NCI-H226 (cell line): ENCODE data around the gene B4GALNT3.

Experiments used
- DNase-seq: peaks from one replicate; pipeline ENCODE4 v3.0.0-alpha.2; 2015

The B4GALNT3 gene

GRCh38 chr12:468671-469389 lies 9.1 kb downstream of the B4GALNT3 start:
- DNase-seq: no peak

GRCh38 chr12:470133-470532 lies 10.4 kb downstream of the B4GALNT3 start:
- no peak for DNase-seq

DNA sequence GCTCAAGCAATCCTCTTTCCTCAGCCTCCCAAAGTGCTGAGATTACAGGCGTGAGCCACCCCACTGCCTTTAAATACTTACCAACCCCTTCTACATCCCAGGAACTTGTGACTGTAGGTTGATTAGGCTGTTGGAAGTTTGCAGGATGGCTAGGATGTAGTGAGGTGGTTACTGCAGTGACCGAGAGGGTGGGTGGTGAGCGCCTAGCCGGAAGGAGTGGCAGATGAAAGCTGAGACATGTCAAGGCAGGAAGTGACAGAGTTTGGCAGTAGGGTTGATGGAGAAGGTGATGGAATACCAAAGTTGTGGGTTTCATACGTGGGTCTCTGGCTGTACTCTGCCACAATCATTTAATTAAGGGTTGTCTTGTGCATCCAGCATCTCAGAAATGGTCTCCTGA lies 13.5 kb downstream of the B4GALNT3 start:
- no peak for DNase-seq

DNA sequence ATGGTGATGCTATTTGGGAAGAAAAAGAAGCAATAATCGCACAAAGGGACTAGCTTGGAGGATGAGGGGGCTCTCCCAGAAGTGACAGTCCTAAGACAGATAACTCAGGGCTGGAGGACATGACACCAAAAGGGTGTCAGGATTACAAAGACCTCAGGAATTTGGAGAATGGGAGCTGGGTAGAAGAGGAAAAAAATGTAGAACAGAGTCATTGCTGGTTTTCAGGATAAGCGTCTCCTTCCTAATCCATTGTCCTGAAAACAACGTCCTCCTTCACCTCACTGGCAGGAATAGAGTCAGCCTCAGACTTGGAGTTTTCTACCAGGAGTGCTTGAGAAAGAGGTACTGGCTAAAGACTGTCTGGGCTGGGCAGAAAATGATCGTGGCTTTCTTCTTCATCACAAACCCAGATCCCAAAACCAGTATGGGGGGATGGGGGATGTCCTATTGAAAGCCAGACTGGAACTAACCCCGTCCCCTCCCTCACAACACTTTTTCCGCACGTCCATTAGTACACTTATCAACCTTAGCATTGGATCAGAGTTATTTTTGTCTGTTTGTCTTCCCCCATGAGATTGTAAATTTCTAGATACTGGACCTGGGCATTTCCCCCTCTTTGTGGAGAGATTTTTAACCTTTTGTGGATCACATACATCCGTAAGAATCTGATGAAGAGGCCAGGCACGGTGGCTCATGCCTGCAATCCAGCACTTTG lies 14.3 kb downstream of the B4GALNT3 start:
- DNase-seq: peak; percentile 16

GRCh38 chr12:475286-475685 lies 15.5 kb downstream of the B4GALNT3 start:
- no peak for DNase-seq

GRCh38 chr12:479161-479560 lies 19.4 kb downstream of the B4GALNT3 start:
- no peak for DNase-seq

GRCh38 chr12:480831-481816 lies 21.4 kb downstream of the B4GALNT3 start:
- DNase-seq: peak; percentile 42

DNA sequence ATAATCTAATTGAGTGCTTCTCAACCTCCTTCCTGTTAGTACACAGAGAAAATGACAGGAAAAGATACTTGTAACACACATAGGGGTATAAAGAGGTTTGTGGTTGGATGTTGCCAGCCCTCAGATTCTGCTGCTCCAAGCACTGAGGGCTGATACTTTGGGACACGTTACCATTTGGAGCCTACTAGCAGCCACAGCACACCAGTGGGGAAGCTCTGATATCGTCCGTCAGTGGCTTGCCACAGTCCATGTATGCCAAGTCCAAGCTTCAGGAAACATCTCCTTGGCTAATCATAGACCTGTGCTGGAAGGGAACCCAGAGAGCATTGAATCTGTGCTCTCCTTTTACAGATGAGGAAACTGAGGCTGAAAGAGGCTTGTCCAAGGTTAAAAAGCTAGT lies 22.3 kb downstream of the B4GALNT3 start:
- DNase-seq: no peak

DNA sequence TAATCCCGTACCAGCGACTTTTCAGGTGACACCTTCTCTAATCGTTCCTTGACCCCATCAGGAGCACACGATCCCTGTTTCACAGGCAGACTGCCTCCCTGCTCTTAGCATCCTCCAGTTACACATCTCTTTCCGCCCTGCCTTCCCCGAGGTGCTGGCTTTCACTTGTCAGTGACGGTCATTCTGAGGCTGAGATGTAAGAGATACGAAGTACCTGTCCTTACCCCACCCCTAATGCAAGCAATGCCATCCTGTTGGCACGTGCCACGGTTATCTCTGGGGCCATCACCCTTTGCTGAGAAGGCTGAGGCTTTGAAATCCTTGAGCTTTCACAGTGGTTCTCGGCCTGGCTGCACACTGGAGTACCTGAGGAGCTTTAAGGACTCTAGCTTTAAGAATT lies 24.4 kb downstream of the B4GALNT3 start:
- DNase-seq: no peak

GRCh38 chr12:490260-490659 lies 30.5 kb downstream of the B4GALNT3 start:
- DNase-seq: no peak

GRCh38 chr12:495466-495865 lies 35.7 kb downstream of the B4GALNT3 start:
- no peak for DNase-seq

DNA sequence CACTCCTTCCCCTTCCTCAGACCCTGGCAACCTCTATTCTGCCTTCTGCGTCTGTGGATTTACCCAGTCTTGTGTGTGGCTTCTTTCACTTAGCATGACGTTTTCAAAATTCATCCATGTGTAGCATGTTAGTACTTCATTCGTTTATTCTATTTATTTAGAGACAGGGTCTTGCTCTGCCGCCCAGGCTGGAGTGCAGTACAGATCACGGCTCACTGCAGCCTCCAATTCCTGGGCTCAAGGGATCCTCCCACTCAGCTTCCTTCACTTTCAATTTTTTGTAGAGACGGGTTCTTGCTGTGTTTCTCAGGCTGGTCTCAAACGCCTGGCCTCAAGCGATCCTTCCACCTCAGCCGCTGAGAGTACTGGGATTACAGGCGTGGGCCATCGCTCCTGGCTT lies 37.0 kb downstream of the B4GALNT3 start:
- no peak for DNase-seq

GRCh38 chr12:497501-498160 lies 37.9 kb downstream of the B4GALNT3 start:
- DNase-seq: no peak

GRCh38 chr12:499837-500458 lies 40.2 kb downstream of the B4GALNT3 start:
- no peak for DNase-seq

- no peak for DNase-seq
Measured at GRCh38 chr12:501722-502447, 42.1 kb downstream of the B4GALNT3 start.

DNA sequence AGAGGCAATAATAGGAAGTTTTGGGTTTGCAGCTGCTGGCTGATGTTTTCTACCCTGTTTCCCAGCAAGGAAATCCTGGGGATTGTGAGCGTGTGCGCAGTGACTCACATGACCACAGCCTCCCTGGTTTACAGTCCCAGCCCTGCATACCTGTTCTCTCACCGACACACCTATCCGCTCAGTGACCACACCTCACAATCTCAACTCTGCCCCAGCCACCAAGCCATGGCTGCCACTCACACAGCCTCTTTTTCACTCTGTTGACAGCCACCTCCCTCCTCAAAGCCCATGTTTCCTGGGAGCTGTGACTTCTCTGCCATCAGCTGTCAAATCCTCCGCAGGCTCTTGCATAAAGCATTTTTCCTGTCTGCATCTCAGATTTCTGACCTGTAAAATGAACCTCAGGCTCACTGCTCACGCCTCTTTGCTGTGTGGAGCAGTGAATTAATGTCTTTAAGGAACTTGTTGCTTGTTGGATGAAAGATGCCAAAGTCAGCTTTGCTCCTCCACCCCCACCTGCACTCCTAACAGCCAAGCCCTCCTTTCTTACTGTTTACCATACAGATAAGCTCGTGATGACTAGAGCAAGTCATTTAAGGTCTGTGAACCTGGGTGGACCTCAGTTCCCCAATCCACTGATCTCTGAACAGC lies 43.5 kb downstream of the B4GALNT3 start:
- DNase-seq: no peak

DNA sequence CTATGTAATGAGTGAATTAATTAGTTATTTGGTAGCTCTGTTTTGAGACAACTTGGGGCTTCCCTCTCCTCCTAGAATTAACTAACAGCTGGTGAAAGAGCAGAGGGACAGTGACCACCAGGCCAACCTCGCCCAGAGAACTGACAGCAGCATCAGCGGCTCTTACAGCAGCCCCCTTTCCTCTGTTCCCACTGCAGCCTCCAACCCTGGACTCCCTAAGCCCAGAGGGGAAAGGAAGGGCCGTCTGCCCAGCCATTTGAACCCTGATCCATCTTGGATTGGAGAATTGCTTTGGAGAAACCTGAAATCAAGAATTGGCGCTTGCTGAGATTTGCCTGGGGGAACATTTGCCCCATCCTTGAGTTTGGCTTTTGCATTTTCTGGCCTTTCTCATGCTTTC lies 45.5 kb downstream of the B4GALNT3 start:
- no peak for DNase-seq

DNA sequence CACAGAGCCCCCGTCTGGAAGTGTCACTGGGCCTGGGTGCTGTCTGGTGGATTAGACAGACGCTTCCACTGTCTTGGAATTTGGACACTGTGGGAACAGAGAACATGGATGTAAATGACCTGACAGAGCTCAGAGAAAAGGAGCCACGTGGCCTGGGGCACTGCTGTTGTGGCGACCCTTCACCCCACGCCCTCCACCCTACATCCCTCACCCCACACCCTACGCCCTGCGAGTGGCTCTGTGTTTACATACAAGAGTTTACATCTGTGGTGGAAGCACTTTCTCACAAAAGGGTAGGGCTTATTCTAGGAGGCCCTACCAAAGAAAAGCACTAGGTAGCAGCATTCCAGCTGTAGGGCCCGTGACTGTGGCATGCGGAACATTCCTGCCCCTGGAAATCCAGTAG lies 47.7 kb downstream of the B4GALNT3 start:
- DNase-seq: no peak

- DNase-seq: no peak
Measured at GRCh38 chr12:508145-508544, 48.4 kb downstream of the B4GALNT3 start.

DNA sequence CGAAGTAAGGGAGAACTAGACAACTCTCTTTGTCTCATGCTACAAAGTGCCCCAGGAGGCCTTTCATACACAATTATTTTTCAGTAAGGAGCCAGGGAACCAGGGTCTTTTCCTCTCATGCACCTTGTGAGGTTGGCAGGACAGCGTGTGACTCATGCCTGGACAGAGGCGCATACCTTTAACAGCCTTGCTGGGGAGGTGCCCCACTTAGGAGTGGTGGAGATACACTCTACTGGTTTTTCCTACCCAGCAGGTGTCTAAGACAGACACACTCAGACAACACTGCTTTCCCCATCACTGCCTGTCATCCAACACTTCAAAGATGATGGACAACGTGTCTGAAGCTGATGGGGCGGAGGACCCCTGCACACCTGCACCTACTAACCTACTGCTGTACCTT lies 49.1 kb downstream of the B4GALNT3 start:
- DNase-seq: no peak

GRCh38 chr12:509500-509899 lies 49.8 kb downstream of the B4GALNT3 start:
- peak; percentile 49 for DNase-seq
